KMS-11 (cell line): ENCODE results near the gene CAMK1G.

Experiments used
- H2AFZ ChIP-seq: fragments of 200-600 bp; sonication (generic); 2 replicates; pipeline ENCODE4 v1.6.1; 2016; ENCODE audit warnings: antibody characterized with exemption, mixed run types, low read depth
- H3K27ac ChIP-seq: fragments of 200-600 bp; sonication (generic); 2 replicates; pipeline ENCODE4 v1.6.1; 2016; ENCODE audit warnings: mild to moderate bottlenecking, mixed run types
- H3K27me3 ChIP-seq: fragments of 200-600 bp; sonication (generic); 2 replicates; pipeline ENCODE4 v1.6.1; 2017; ENCODE audit warnings: mild to moderate bottlenecking, low read depth, mixed run types, moderate library complexity; ENCODE audit not compliant: insufficient read depth
- H3K36me3 ChIP-seq: fragments of 200-600 bp; sonication (generic); 2 replicates; pipeline ENCODE4 v1.6.1; 2017; ENCODE audit warnings: mild to moderate bottlenecking, mixed run types; ENCODE audit not compliant: insufficient read depth
- H3K4me1 ChIP-seq: fragments of 200-600 bp; sonication (generic); 2 replicates; pipeline ENCODE4 v1.6.1; 2016; ENCODE audit warnings: mild to moderate bottlenecking, low read depth, mixed run types; ENCODE audit not compliant: poor library complexity, severe bottlenecking
- H3K4me2 ChIP-seq: fragments of 200-600 bp; sonication (generic); 2 replicates; pipeline ENCODE4 v1.7.0; 2016; ENCODE audit warnings: mild to moderate bottlenecking, mixed run types
- H3K4me3 ChIP-seq: fragments of 200-600 bp; sonication (generic); IDR thresholded peaks from 2 replicates; pipeline ENCODE4 v1.6.1; 2017; ENCODE audit warnings: low read depth, low read length, mixed read lengths; ENCODE audit not compliant: insufficient read depth
- H3K79me2 ChIP-seq: fragments of 200-600 bp; sonication (generic); 2 replicates; pipeline ENCODE4 v1.6.1; 2016; ENCODE audit warnings: low read depth, mixed run types; ENCODE audit not compliant: insufficient read depth
- H3K9ac ChIP-seq: fragments of 200-600 bp; sonication (generic); 2 replicates; pipeline ENCODE4 v1.6.1; 2016; ENCODE audit warnings: mild to moderate bottlenecking, mixed run types
- H4K20me1 ChIP-seq: fragments of 200-600 bp; sonication (generic); 2 replicates; pipeline ENCODE4 v1.6.1; 2016; ENCODE audit warnings: mild to moderate bottlenecking, mixed run types; ENCODE audit not compliant: insufficient read depth
- TF ChIP-seq, protein P1 (sequence below): fragments of 200-600 bp; sonication (generic); conservative IDR thresholded peaks from 2 replicates; pipeline ENCODE4 v1.6.1; 2017; ENCODE audit warnings: low read depth, mild to moderate bottlenecking, antibody characterized with exemption, low read length, moderate library complexity, mixed read lengths

The CAMK1G gene

GRCh38 chr1:209560529-209560928 is 23.0 kb upstream of the CAMK1G start:
- H3K4me2 ChIP-seq = no peak overlapping the region
- no peak overlapping the region for H3K4me3 ChIP-seq
- no peaks in the 10 kb centered on the region for H3K27me3 ChIP-seq
- H3K36me3 ChIP-seq = no peaks in the 10 kb centered on the region
- no peaks in the 10 kb centered on the region for H3K4me1 ChIP-seq
- no peaks in the 10 kb centered on the region for H4K20me1 ChIP-seq
- no peaks in the 10 kb centered on the region for H3K79me2 ChIP-seq
- no peak overlapping the region for H3K9ac ChIP-seq
- no peak overlapping the region for H3K27ac ChIP-seq
- no peak overlapping the region for H2AFZ ChIP-seq
- TF ChIP-seq, protein P1, sequence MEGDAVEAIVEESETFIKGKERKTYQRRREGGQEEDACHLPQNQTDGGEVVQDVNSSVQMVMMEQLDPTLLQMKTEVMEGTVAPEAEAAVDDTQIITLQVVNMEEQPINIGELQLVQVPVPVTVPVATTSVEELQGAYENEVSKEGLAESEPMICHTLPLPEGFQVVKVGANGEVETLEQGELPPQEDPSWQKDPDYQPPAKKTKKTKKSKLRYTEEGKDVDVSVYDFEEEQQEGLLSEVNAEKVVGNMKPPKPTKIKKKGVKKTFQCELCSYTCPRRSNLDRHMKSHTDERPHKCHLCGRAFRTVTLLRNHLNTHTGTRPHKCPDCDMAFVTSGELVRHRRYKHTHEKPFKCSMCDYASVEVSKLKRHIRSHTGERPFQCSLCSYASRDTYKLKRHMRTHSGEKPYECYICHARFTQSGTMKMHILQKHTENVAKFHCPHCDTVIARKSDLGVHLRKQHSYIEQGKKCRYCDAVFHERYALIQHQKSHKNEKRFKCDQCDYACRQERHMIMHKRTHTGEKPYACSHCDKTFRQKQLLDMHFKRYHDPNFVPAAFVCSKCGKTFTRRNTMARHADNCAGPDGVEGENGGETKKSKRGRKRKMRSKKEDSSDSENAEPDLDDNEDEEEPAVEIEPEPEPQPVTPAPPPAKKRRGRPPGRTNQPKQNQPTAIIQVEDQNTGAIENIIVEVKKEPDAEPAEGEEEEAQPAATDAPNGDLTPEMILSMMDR = no peak

- Histone ChIP-seq H4K20me1 (no peaks in the 10 kb centered on the region), H2AFZ (no peak overlapping the region), H3K36me3 (no peaks in the 10 kb centered on the region), H3K27me3 (no peaks in the 10 kb centered on the region), H3K4me1 (no peaks in the 10 kb centered on the region), H3K4me2 (no peak overlapping the region), H3K27ac (no peak overlapping the region), H3K9ac (no peak overlapping the region), H3K4me3 (no peak overlapping the region), H3K79me2 (no peaks in the 10 kb centered on the region)
- TF ChIP-seq, protein P1 = no peak
Observed at GRCh38 chr1:209560952-209561351, 22.6 kb upstream of the CAMK1G start.

- TF ChIP-seq, protein P1 = no peak
- Histone ChIP-seq H4K20me1 (no peaks in the 10 kb centered on the region), H3K4me3 (no peak overlapping the region)
Observed at GRCh38 chr1:209561532-209561931, 22.0 kb upstream of the CAMK1G start.

DNA sequence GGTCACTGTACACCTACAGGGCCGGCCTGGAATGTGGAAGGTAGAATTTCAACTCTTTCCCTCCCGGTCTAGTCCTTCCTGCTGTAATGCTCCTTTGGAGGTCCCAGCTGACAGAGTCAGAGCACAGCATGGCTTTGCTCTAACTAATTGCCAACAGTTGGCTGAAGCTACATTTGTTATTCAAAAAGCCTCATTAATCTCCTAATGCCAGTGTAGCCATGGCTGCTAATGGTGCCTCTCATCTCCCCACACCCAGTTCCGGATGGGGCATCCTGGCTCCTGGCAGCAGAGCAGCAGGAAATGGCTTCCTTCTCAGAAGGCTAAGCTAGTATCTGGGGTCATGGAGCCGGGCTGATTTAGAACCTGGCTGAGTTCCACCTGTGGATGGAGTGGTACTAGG is 18.7 kb upstream of the CAMK1G start:
- Histone ChIP-seq H2AFZ (no peak overlapping the region), H4K20me1 (no peaks in the 10 kb centered on the region)

More at GRCh38 chr1:209561532-209561931, 22.0 kb upstream of the CAMK1G start:
- H3K79me2 ChIP-seq = no peaks in the 10 kb centered on the region
- H3K4me2 ChIP-seq = no peak overlapping the region
- no peaks in the 10 kb centered on the region for H3K36me3 ChIP-seq
- no peak overlapping the region for H3K9ac ChIP-seq
- H2AFZ ChIP-seq = no peak overlapping the region
- no peak overlapping the region for H3K27ac ChIP-seq
- no peaks in the 10 kb centered on the region for H3K4me1 ChIP-seq
- no peaks in the 10 kb centered on the region for H3K27me3 ChIP-seq

More for the DNA sequence above, 18.7 kb upstream of the CAMK1G start:
- H3K4me2 ChIP-seq = no peak overlapping the region
- no peak overlapping the region for H3K9ac ChIP-seq
- TF ChIP-seq, protein P1 = no peak
- no peaks in the 10 kb centered on the region for H3K36me3 ChIP-seq
- H3K27ac ChIP-seq = no peak overlapping the region
- no peaks in the 10 kb centered on the region for H3K79me2 ChIP-seq
- H3K4me1 ChIP-seq = peaks cover 3% of the 10 kb centered on the region
- H3K4me3 ChIP-seq = no peak overlapping the region
- no peaks in the 10 kb centered on the region for H3K27me3 ChIP-seq
